ENCODE data around the gene RFX3. TPM values are rescaled to one million over a fixed set of nuclear protein-coding genes. Genes with fewer than 3 reads are reported as not detected.

RFX3 gene
- total RNA-seq, 1 experiment from 2014 or later: 4.4 TPM

DNA sequence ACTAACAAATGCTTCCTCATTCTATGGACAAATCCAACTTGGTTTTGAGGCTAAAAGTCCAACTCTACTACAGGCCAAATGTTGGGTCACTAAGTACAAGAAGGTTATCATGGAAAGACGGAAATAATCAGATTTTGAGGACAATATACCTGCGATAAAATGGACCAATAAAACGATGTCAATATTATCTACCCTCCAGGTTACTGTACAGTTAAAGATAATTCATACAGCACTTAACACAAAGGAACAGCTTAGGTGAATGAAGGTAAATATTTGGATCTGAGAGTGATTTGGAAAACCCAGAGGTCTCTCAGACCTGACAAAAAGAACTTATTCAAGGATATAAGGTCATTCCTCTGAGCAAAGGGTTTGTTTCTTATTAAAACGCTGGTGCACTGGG is 352.4 kb downstream of the RFX3 start:
- no peak for DNase-seq (ENCODE audit: extremely low read depth, low read depth)

DNA sequence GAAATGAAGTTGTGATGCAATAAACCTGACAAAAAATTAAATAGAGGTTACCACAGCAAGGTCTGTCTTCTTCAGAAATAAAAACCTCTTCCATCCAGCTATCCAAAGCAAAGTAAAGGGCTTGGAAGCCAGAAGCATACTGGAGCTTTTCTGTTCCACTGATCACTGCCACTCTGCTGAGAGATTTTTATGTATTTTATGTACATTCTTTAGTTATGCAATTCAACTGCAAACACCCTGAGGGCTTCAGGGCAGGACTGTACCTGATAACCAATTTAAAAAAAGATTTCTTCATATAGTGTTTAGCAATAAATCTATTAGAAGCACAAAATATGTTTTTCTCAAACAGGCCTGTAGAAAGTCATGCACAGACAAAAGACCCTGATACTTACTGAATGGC is 355.0 kb downstream of the RFX3 start:
- DNase-seq (ENCODE audit: extremely low read depth, low read depth): no peak
